Measurements from ENCODE around the gene ZNF584.

The ZNF584 gene

GRCh38 chr19:58392945-58393724 lies 15.3 kb upstream of the ZNF584 start:
- TF ChIP-seq POLR2A (IDR thresholded peaks at IDR 0.05; ENCODE audit: extremely low read depth, insufficient read length) (no peak), CTCF (IDR thresholded peaks at IDR 0.05; ENCODE audit: low read depth, low read length) (no peak), MYC (IDR thresholded peaks at IDR 0.05; ENCODE audit: low read depth, low read length) (no peak), MAX (IDR thresholded peaks at IDR 0.05; ENCODE audit: low read depth, low read length) (no peak)
- DNase-seq (ENCODE audit: low read depth), result no peak
- H3K4me3 ChIP-seq (ENCODE audit: low read depth, low read length), result no peak overlapping the region

GRCh38 chr19:58393725-58394033 lies 14.8 kb upstream of the ZNF584 start:
- TF ChIP-seq MAX (IDR thresholded peaks at IDR 0.05; ENCODE audit: low read depth, low read length) (no peak), POLR2A (IDR thresholded peaks at IDR 0.05; ENCODE audit: extremely low read depth, insufficient read length) (no peak), CTCF (IDR thresholded peaks at IDR 0.05; ENCODE audit: low read depth, low read length) (no peak), MYC (IDR thresholded peaks at IDR 0.05; ENCODE audit: low read depth, low read length) (no peak)
- DNase-seq (ENCODE audit: low read depth), result no peak
- H3K4me3 ChIP-seq (ENCODE audit: low read depth, low read length), result no peak overlapping the region

- no peak for DNase-seq (ENCODE audit: low read depth)
- H3K4me3 ChIP-seq (ENCODE audit: low read depth, low read length), result no peak overlapping the region
- TF ChIP-seq POLR2A (IDR thresholded peaks at IDR 0.05; ENCODE audit: extremely low read depth, insufficient read length), result no peak
- TF ChIP-seq CTCF (IDR thresholded peaks at IDR 0.05; ENCODE audit: low read depth, low read length), result no peak
- no peak for TF ChIP-seq MAX (IDR thresholded peaks at IDR 0.05; ENCODE audit: low read depth, low read length)
- no peak for TF ChIP-seq MYC (IDR thresholded peaks at IDR 0.05; ENCODE audit: low read depth, low read length)
Measured at GRCh38 chr19:58394821-58395219, 13.6 kb upstream of the ZNF584 start.

GRCh38 chr19:58395220-58395978 lies 13.1 kb upstream of the ZNF584 start, which contains the start of gene RNF225:
Gene RNF225 (plus strand): TSS chr19:58395656. CDS start chr19:58396090, 434 bp downstream.
- H3K4me3 ChIP-seq (ENCODE audit: low read depth, low read length), result no peak within 1 kb of the TSS
- DNase-seq (ENCODE audit: low read depth), result peak; percentile 47
- no peak for TF ChIP-seq MAX (IDR thresholded peaks at IDR 0.05; ENCODE audit: low read depth, low read length)
- TF ChIP-seq POLR2A (IDR thresholded peaks at IDR 0.05; ENCODE audit: extremely low read depth, insufficient read length), result peak; percentile 15

- TF ChIP-seq MAX (IDR thresholded peaks at IDR 0.05; ENCODE audit: low read depth, low read length) (no peak), CTCF (IDR thresholded peaks at IDR 0.05; ENCODE audit: low read depth, low read length) (no peak), MYC (IDR thresholded peaks at IDR 0.05; ENCODE audit: low read depth, low read length) (no peak), POLR2A (IDR thresholded peaks at IDR 0.05; ENCODE audit: extremely low read depth, insufficient read length) (no peak)
- DNase-seq (ENCODE audit: low read depth), result no peak
- H3K4me3 ChIP-seq (ENCODE audit: low read depth, low read length), result no peak overlapping the region
Measured at GRCh38 chr19:58395979-58396627, 12.3 kb upstream of the ZNF584 start.

All from NB4 (cell line).